NCI-H2081 (cell line): Measurements from ENCODE around the gene GPR18.

ENCODE experiments used
- DNase-seq, 2 experiments: peaks; one replicate each; lab custom pipeline; 2025; lab: John Stamatoyannopoulos, UW

Gene GPR18

GRCh38 chr13:99290894-99291293 is 32.7 kb upstream of the GPR18 start:
- no peak for DNase-seq

- DNase-seq, result no peak
Measured at GRCh38 chr13:99289674-99290337, 31.6 kb upstream of the GPR18 start.

GRCh38 chr13:99289271-99289670 is 31.1 kb upstream of the GPR18 start:
- DNase-seq, result no peak

GRCh38 chr13:99288089-99288488 is 29.9 kb upstream of the GPR18 start:
- DNase-seq, result no peak

- no peak for DNase-seq
Measured at GRCh38 chr13:99287551-99287950, 29.4 kb upstream of the GPR18 start.

- DNase-seq, result no peak
Measured at GRCh38 chr13:99285432-99286182, 27.4 kb upstream of the GPR18 start.

GRCh38 chr13:99282264-99283231 is 24.4 kb upstream of the GPR18 start:
- DNase-seq, result no peak

- no peak for DNase-seq
Measured at GRCh38 chr13:99281811-99282263, 23.7 kb upstream of the GPR18 start.

GRCh38 chr13:99280166-99280565 is 22.0 kb upstream of the GPR18 start:
- DNase-seq, result no peak

- no peak for DNase-seq
Measured at GRCh38 chr13:99279637-99280036, 21.5 kb upstream of the GPR18 start.

- DNase-seq, result no peak
Measured at GRCh38 chr13:99278843-99279242, 20.7 kb upstream of the GPR18 start.

GRCh38 chr13:99278200-99278599 is 20.0 kb upstream of the GPR18 start:
- no peak for DNase-seq

- no peak for DNase-seq
Measured at GRCh38 chr13:99277629-99278028, 19.4 kb upstream of the GPR18 start.

GRCh38 chr13:99276706-99277105 is 18.5 kb upstream of the GPR18 start:
- DNase-seq, result no peak

- no peak for DNase-seq
Measured at GRCh38 chr13:99275093-99275469, 16.9 kb upstream of the GPR18 start.

- DNase-seq, result no peak
Measured at GRCh38 chr13:99273128-99273527, 14.9 kb upstream of the GPR18 start.

GRCh38 chr13:99272481-99272880 is 14.3 kb upstream of the GPR18 start:
- DNase-seq, result no peak

GRCh38 chr13:99271249-99271648 is 13.1 kb upstream of the GPR18 start:
- DNase-seq, result no peak

GRCh38 chr13:99270518-99270917 is 12.3 kb upstream of the GPR18 start:
- no peak for DNase-seq

GRCh38 chr13:99269627-99270241 is 11.6 kb upstream of the GPR18 start:
- DNase-seq, result peak; percentile 9 to 56

GRCh38 chr13:99268822-99269221 is 10.6 kb upstream of the GPR18 start:
- no peak for DNase-seq

- no peak for DNase-seq
Measured at GRCh38 chr13:99267927-99268326, 9.7 kb upstream of the GPR18 start.
